ENCODE results near the gene FNDC3B. TPM values are rescaled to one million over a fixed set of nuclear protein-coding genes. Genes with fewer than 3 reads are reported as not detected.

The FNDC3B gene
- total and polyA plus RNA-seq, 2 donors (not counting 3 experiments of a cell fraction or from before 2014, with no cell fraction given): 91.6 to 295 TPM

GRCh38 chr3:172334671-172335207 is 295.4 kb downstream of the FNDC3B start:
- POLR2A ChIA-PET: no interaction called here
- peaks cover 2% of the 10 kb centered on the region for H4K20me1 ChIP-seq (replicated peaks; ENCODE audit: control insufficient read depth, extremely low read depth, insufficient read depth, low read length)
- CTCF ChIA-PET: interaction anchor here (0.6 to 3.4 kb wide), 6 partner anchors 14 to 332 kb away, joined by 3 to 68 read pairs (median 4); no protein-coding TSS in a partner anchor
- H3K4me3 ChIP-seq (replicated peaks in 1 of 3; ENCODE audit: insufficient read depth in 1 of 3, low read depth in 1 of 3, low read length in 3 of 3): no peak overlapping the region
- no peaks in the 10 kb centered on the region for H3K4me1 ChIP-seq (ENCODE audit: control insufficient read depth, extremely low read depth, insufficient read depth, low read length)
- H3K79me2 ChIP-seq (ENCODE audit: control insufficient read depth, insufficient read depth, low read length): peaks cover 2% of the 10 kb centered on the region
- no peak overlapping the region for H3K27ac ChIP-seq (ENCODE audit: insufficient read depth, low read depth, low read length)
- H3K9ac ChIP-seq (replicated peaks; ENCODE audit: extremely low read depth, insufficient read depth, low read length): no peak overlapping the region
- intact Hi-C loops (cut with micrococcal nuclease) (loop anchor here (5.0 kb wide), 1 partner anchor 552 kb away; no protein-coding TSS in a partner anchor), dilution Hi-C loops (cut with MboI; ENCODE audit: extremely low pct_ligation_motif_present, low sequenced_read_pairs) (no loop called here)
- H3K27me3 ChIP-seq (ENCODE audit: control insufficient read depth in 2 of 2, insufficient read depth in 2 of 2, low read length in 2 of 2): no peaks in the 10 kb centered on the region
- no peak overlapping the region for H3K4me2 ChIP-seq (ENCODE audit: insufficient read depth, low read length)
- no peaks in the 10 kb centered on the region for H3K9me3 ChIP-seq (replicated peaks; ENCODE audit: control insufficient read depth, insufficient read depth, low read length)
- H3K36me3 ChIP-seq (ENCODE audit: control insufficient read depth in 2 of 2, extremely low read depth in 1 of 2, insufficient read depth in 2 of 2, low read length in 2 of 2): peaks cover 28 to 38% of the 10 kb centered on the region in 2 experiments
- no TSS peak for BruUV-seq (replicated peaks)
- FAIRE-seq (no peak), DNase-seq (ENCODE audit: low read depth, low spot score) (no peak)
- H2AFZ ChIP-seq (ENCODE audit: low read depth, low read length): no peak overlapping the region
- TF ChIP-seq MYC (IDR thresholded peaks at IDR 0.05; ENCODE audit: low read depth, low read length) (no peak), CTCF (IDR thresholded peaks at IDR 0.05; ENCODE audit: extremely low read depth in 1 of 2, insufficient read depth in 1 of 2, low read depth in 1 of 2, low read length in 2 of 2) (no peak), JUN (IDR thresholded peaks at IDR 0.05; ENCODE audit: borderline replicate concordance, insufficient read depth, insufficient read length, low read depth) (no peak), POLR2A (IDR thresholded peaks at IDR 0.05; ENCODE audit: low read depth, low read length) (no peak), EZH2 (IDR thresholded peaks at IDR 0.05; ENCODE audit: borderline replicate concordance, low read depth, low read length, severe bottlenecking) (no peak), MAX (IDR thresholded peaks at IDR 0.05; ENCODE audit: insufficient read depth, insufficient read length) (no peak), FOS (IDR thresholded peaks at IDR 0.05; ENCODE audit: borderline replicate concordance, insufficient read depth, low read length) (no peak), POLR2AphosphoS5 (IDR thresholded peaks at IDR 0.05; ENCODE audit: insufficient read depth, low read depth, low read length) (no peak), GATA2 (IDR thresholded peaks at IDR 0.05; ENCODE audit: insufficient read depth, insufficient read length, low read depth, low read length) (no peak)
- no peaks in the 10 kb centered on the region for H3K9me1 ChIP-seq (replicated peaks; ENCODE audit: control insufficient read depth, extremely low read depth, insufficient read depth, low read length)
